Activated CD4-positive, alpha-beta T cell treated with anti-CD3 and anti-CD28 coated beads, Interleukin-10, Interleukin-2, amounts not matched to agents 100 ng/mL and 50 ng/mL, durations not matched to agents 16 hours and 8 hours (primary cell): ENCODE measurements around the gene PRRG3.

Experiments used
- DNase-seq: peaks from one replicate; pipeline ENCODE4 v3.0.0-alpha.2; 2020

The PRRG3 gene

GRCh38 chrX:151710457-151710856 is 15.2 kb downstream of the PRRG3 start:
- DNase-seq: no peak

GRCh38 chrX:151711154-151711553 is 15.9 kb downstream of the PRRG3 start:
- DNase-seq: no peak

DNA sequence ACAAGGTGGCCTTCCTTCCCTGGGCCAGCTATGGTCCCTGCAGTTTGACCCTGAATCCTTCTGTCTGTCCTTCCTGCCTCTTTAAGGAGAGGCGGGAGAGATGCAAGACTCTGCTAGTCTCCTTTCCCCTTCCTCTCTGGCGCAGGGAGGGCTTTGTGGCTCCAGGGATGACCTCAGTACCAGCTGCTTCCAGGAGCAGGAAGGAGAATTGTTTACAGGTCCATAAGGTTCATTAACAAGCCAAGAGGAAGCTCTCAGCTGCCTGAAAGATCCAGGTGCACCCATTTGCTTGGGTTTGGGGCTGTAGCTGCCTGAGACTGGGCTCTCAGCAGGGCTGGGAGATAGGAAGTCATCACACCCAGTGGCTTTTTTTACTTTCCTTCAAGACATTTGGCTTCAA is 16.5 kb downstream of the PRRG3 start:
- DNase-seq: no peak

GRCh38 chrX:151712253-151712652 is 17.0 kb downstream of the PRRG3 start:
- DNase-seq: no peak

GRCh38 chrX:151713849-151714248 is 18.6 kb downstream of the PRRG3 start:
- DNase-seq: peak; percentile 30

DNA sequence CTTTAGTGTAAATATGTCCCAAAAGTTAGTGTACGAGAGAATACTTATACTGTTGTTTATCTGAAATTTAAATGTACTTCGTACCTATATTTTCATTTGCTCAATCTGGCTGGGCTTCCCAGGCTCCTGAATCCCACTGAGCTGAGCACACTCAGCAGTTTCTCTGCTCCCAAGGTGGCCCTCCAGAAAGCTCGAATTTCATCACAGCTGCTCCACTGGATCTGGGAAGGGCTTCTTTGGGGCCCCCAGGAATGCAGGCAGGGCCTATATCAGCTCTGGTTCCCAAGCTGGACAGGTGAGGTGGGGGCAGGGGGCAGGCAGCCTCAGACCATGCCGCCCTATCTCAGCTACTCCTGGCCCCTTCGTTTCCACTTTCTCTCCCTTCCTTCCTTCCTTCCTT is 19.1 kb downstream of the PRRG3 start:
- DNase-seq: no peak

DNA sequence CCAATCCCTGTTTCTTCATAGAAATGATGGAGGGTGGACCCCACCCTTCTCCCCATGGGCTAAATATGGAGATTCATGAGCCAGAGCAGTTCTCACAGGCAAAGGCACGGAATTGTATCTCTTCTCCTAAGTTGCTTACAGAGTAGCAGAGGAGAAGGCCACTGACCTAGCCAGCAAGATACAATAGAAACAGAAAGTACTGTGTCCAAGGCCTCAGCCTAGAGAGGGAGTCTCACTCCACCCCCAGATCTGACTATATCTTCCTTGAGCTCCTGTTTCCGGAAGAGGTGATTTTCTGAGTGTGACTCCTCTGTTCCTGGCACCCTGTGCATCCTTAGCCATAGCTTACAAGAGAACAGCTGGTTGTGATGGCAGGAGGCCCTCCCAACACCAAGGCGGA is 20.5 kb downstream of the PRRG3 start, which contains the start of gene FATE1:
Gene FATE1, plus strand, starts transcription at position 284 of the 400 bp plus-strand sequence. Its CDS starts 85 bp downstream, at position 369.
- no peak for DNase-seq

GRCh38 chrX:151722241-151722846 is 27.1 kb downstream of the PRRG3 start:
- peak; percentile 36 for DNase-seq

DNA sequence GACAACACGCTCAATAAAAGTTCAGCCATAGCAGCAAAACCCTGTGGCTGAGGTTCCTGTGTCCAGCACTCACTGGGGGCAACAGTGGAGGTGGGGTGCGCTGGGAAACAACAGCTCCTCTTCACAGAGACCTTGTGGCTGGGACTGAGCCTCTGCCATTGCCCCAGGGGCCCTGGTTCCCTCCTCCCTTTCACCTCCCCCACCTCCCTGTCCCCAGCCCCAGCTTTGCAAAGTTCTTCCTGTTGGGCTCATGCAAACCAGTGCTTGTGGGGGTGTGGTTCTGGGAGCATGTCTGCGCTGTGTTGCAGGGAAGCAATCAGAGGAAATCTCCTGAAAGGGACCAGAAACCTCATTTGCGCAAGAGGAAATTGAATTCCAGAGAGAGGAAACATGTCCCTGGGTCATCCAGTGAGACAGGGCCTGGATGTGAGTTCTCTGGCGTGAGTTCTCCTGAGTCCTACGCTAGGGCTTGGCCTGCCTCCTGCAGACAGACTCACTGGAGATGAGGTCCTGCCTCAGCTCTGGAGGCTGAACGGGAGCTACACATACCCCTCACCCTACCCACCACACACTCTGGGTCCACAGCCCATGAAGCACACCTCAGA is 28.0 kb downstream of the PRRG3 start:
- DNase-seq: no peak

DNA sequence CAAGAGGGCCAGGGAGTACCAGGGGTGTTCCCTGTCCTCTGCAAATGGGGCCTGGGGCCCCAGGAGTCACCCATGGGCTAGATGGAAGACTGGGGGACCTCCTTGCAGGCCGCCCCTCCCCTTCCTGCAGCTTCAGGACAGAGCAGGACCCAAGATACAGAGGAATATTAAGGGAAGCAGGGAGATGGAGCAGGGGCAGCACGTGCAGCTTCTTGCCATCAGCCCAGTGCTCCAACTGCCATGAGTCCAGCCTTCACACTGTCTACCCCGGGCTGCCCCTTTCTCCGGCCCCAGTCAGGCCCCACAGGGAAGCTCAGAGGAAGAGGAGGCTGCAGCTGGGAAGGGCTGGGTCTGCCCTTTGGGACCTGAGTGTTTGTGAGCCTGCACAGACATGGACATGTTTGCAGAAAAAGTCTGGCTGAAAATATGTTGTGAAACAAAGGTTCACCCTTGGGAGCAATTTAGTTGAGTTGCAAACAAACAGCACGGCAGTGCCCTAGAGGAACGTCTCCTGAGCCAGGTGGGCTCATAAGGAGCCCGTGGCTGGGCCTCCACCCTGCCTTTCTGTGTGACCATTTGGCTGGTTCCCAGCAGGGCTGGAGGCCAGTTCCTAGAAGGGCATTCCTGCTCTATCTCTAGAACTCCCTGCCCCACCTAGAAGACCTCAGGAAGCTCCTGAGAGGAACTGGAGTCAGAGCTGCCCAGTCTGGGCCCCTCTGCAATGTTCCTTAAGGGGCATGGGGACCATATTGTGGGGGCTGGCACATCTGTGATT is 29.5 kb downstream of the PRRG3 start:
- DNase-seq: no peak

- no peak for DNase-seq
These were observed 30.0 kb downstream of the PRRG3 start for GRCh38 chrX:151725338-151725614.

GRCh38 chrX:151726751-151727150 is 31.5 kb downstream of the PRRG3 start:
- DNase-seq: no peak

- DNase-seq: no peak
These were observed 32.1 kb downstream of the PRRG3 start for GRCh38 chrX:151727346-151727745.

GRCh38 chrX:151729056-151729725 is 33.9 kb downstream of the PRRG3 start:
- DNase-seq: no peak

DNA sequence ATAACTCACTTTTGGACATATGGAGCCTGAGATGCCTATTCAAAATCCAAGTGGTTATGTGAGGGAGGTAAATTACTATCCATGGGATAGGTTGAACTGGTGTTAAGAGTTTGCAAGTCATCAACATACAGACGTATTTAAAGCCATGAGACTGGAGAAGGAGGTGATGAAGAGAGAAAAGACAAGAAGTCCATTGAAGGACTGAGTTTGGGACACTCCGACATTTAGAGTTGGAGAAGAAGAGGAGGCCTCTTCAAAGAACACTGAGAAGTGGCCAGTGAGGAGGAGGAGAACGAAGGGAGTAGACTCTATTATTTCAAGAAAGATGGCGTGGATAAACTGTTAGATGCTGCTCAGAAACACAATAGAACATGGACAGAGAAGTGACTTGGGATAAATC is 39.2 kb downstream of the PRRG3 start, which contains the start of gene CNGA2:
Gene CNGA2, plus strand, starts transcription at position 301 of the 400 bp plus-strand sequence. CDS start 3,738 bp downstream, outside the sequence.
- no peak for DNase-seq

DNA sequence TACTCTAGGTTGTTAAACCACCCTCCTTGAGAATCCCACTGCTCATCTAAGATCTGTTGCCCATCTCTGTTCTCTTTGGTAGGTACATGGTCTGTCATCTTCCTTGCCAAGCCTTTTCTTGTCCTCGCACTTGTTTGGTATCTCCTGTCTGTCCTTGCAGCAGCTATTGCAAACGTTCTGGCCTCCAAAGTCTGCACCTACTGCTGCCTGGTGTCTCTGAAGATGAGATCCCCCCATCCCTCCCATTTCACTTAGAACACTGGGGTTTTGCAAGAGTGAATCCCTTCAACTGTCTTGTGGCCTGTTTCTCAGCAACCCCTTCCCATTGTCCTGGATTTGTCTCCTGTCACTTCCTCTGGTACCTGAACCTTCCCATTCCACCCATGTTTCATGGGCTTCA is 40.0 kb downstream of the PRRG3 start:
- no peak for DNase-seq

GRCh38 chrX:151736685-151737084 is 41.4 kb downstream of the PRRG3 start:
- no peak for DNase-seq

DNA sequence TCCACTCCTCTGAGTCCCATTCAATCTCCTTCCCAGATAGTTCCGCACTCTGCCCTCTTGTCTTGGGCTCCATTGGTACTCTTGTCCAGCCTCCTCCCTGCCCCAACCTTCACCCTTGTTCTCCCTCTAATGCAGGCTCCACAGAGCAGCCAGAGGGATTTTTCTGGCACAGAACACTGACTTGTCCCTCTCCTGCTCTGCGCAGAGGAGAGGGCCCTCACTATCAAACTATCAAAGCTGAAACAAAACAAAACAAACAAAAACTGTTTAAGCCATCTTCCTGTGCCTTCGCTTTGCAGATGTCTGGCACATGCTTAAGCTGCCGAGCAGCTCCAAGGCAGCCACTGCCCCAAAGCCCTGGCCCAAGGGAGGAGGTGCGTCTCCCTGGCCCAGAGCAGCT is 42.2 kb downstream of the PRRG3 start:
- DNase-seq: no peak

GRCh38 chrX:151738751-151739150 is 43.5 kb downstream of the PRRG3 start:
- no peak for DNase-seq

- no peak for DNase-seq
These were observed 46.3 kb downstream of the PRRG3 start for GRCh38 chrX:151741606-151742005.

DNA sequence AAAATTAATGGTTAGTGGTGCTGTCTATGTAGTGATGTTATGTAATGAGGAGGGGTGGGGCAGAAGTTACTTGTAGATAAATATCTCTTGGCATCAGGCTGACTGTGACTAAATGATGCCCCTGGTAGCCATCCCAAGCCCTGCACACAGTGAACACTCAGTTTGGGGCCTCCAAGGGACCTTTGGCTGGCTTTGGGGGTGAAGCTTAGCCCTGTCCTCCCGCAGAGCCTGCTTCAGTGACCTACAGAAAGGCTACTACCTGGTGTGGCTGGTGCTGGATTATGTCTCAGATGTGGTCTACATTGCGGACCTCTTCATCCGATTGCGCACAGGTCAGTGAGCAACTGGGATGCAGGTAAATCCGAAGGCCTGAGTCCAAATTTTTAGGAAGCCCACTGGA is 47.1 kb downstream of the PRRG3 start:
- no peak for DNase-seq

DNA sequence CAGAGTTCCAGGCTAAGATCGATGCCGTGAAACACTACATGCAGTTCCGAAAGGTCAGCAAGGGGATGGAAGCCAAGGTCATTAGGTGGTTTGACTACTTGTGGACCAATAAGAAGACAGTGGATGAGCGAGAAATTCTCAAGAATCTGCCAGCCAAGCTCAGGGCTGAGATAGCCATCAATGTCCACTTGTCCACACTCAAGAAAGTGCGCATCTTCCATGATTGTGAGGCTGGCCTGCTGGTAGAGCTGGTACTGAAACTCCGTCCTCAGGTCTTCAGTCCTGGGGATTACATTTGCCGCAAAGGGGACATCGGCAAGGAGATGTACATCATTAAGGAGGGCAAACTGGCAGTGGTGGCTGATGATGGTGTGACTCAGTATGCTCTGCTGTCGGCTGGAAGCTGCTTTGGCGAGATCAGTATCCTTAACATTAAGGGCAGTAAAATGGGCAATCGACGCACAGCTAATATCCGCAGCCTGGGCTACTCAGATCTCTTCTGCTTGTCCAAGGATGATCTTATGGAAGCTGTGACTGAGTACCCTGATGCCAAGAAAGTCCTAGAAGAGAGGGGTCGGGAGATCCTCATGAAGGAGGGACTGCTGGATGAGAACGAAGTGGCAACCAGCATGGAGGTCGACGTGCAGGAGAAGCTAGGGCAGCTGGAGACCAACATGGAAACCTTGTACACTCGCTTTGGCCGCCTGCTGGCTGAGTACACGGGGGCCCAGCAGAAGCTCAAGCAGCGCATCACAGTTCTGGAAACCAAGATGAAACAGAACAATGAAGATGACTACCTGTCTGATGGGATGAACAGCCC is 48.6 kb downstream of the PRRG3 start:
- no peak for DNase-seq

DNA sequence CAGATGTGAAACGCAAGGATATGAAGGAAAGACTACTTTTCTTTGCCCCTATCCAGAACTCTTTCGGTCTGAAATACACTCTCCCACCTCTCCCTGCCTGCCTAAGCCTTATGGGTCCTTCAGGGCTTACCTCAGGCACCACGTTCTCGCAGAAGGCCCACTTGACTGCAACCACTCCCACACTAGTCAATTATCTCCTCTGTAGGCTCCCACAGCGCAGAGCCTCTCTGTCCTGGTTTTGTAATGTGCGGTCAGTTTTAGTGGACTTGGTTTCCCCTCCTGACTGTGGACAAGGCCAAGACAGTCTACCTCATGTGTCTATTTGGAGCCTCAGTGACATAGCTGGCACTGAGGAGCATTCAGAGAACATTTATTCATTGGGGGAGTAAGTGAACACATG is 50.4 kb downstream of the PRRG3 start:
- no peak for DNase-seq
